H9 (cell line): ENCODE data around the gene CPNE2. TPM values are rescaled to one million over a fixed set of nuclear protein-coding genes. Genes with fewer than 3 reads are reported as not detected.

Source experiments
- DNase-seq: peaks from one replicate; pipeline ENCODE4 v3.0.0-alpha.2; 2017
- H2AFZ ChIP-seq: one replicate; pipeline ENCODE4 v1.6.1; 2013; ENCODE audit warnings: mild to moderate bottlenecking, low read length, control low read depth, moderate library complexity
- H2AK5ac ChIP-seq: 2 replicates; pipeline ENCODE4 v1.6.1; 2013; ENCODE audit warnings: low read length, control low read depth, mixed read lengths; ENCODE audit not compliant: insufficient read length
- H2BK120ac ChIP-seq: one replicate; pipeline ENCODE4 v1.6.1; 2013; ENCODE audit warnings: low read depth, mild to moderate bottlenecking, low read length, control low read depth, inconsistent platforms; ENCODE audit not compliant: poor library complexity, severe bottlenecking
- H2BK12ac ChIP-seq: 2 replicates; pipeline ENCODE4 v1.6.1; 2013; ENCODE audit warnings: low read length, control low read depth, mixed read lengths, low read depth; ENCODE audit not compliant: insufficient read length
- H2BK15ac ChIP-seq: 2 replicates; pipeline ENCODE4 v1.6.1; 2013; ENCODE audit warnings: low read depth, low read length, control low read depth
- H2BK20ac ChIP-seq: one replicate; pipeline ENCODE4 v1.6.1; 2013; ENCODE audit warnings: low read depth, mild to moderate bottlenecking, low read length, control low read depth, inconsistent platforms; ENCODE audit not compliant: poor library complexity, severe bottlenecking
- H2BK5ac ChIP-seq: 2 replicates; pipeline ENCODE4 v1.6.1; 2013; ENCODE audit warnings: low read length, control low read depth, mixed read lengths; ENCODE audit not compliant: insufficient read length
- H3K14ac ChIP-seq: 2 replicates; pipeline ENCODE4 v1.6.1; 2013; ENCODE audit warnings: low read length, control low read depth; ENCODE audit not compliant: insufficient read depth
- H3K18ac ChIP-seq: 2 replicates; pipeline ENCODE4 v1.6.1; 2013; ENCODE audit warnings: low read depth, mild to moderate bottlenecking, mixed read lengths, low read length, control low read depth; ENCODE audit not compliant: insufficient read length
- H3K23ac ChIP-seq: 2 replicates; pipeline ENCODE4 v1.6.1; 2013; ENCODE audit warnings: low read length, control low read depth, mixed read lengths, low read depth; ENCODE audit not compliant: insufficient read length
- H3K23me2 ChIP-seq: 2 replicates; pipeline ENCODE4 v1.6.1; 2013; ENCODE audit warnings: low read depth, mild to moderate bottlenecking, mixed read lengths, low read length, control low read depth; ENCODE audit not compliant: insufficient read length, poor library complexity, severe bottlenecking
- H3K27ac ChIP-seq: 2 replicates; pipeline ENCODE4 v1.5.1; 2013; ENCODE audit warnings: low read length, control low read depth, mixed read lengths, low read depth; ENCODE audit not compliant: insufficient read length
- H3K27me3 ChIP-seq: 2 replicates; pipeline ENCODE4 v1.6.1; 2013; ENCODE audit warnings: low read length, control low read depth, inconsistent platforms; ENCODE audit not compliant: insufficient read depth
- H3K4ac ChIP-seq: 2 replicates; pipeline ENCODE4 v1.6.1; 2013; ENCODE audit warnings: low read depth, mild to moderate bottlenecking, control low read depth, inconsistent platforms, low read length, moderate library complexity
- H3K4me1 ChIP-seq: 2 replicates; pipeline ENCODE4 v1.6.1; 2013; ENCODE audit warnings: low read length, control low read depth, inconsistent platforms; ENCODE audit not compliant: insufficient read depth
- H3K4me2 ChIP-seq: 2 replicates; pipeline ENCODE4 v1.6.1; 2013; ENCODE audit warnings: low read length, control low read depth, mixed read lengths; ENCODE audit not compliant: insufficient read length, insufficient read depth
- H3K56ac ChIP-seq: 2 replicates; pipeline ENCODE4 v1.6.1; 2013; ENCODE audit warnings: low read depth, mild to moderate bottlenecking, mixed read lengths, low read length, control low read depth; ENCODE audit not compliant: insufficient read length
- H3K79me1 ChIP-seq: 2 replicates; pipeline ENCODE4 v1.6.1; 2013; ENCODE audit warnings: low read depth, mild to moderate bottlenecking, moderate library complexity, low read length, control low read depth, inconsistent platforms; ENCODE audit not compliant: insufficient read depth, poor library complexity, severe bottlenecking
- H3K79me2 ChIP-seq: 2 replicates; pipeline ENCODE4 v1.6.1; 2013; ENCODE audit warnings: low read length, control low read depth, inconsistent platforms; ENCODE audit not compliant: insufficient read depth
- H3K9ac ChIP-seq: 2 replicates; pipeline ENCODE4 v1.6.1; 2013; ENCODE audit warnings: low read length, control low read depth, mixed read lengths; ENCODE audit not compliant: insufficient read length; ENCODE audit errors: extremely low read depth
- H3K9me3 ChIP-seq: one replicate; pipeline ENCODE4 v1.6.1; 2013; ENCODE audit warnings: low read depth, low read length, inconsistent platforms; ENCODE audit not compliant: control insufficient read depth
- H3T11ph ChIP-seq: one replicate; pipeline ENCODE4 v1.6.1; 2013; ENCODE audit warnings: mild to moderate bottlenecking, low read length, control low read depth, inconsistent platforms
- H4K20me1 ChIP-seq: one replicate; pipeline ENCODE4 v1.6.1; 2013; ENCODE audit not compliant: control insufficient read depth, insufficient read length, insufficient read depth
- H4K5ac ChIP-seq: 2 replicates; pipeline ENCODE4 v1.6.1; 2013; ENCODE audit warnings: low read depth, mild to moderate bottlenecking, mixed read lengths, low read length, control low read depth; ENCODE audit not compliant: insufficient read length
- H4K8ac ChIP-seq: replicated peaks from 2 replicates; pipeline ENCODE4 v1.6.1; 2013; ENCODE audit warnings: low read length, control low read depth, mixed read lengths, low read depth; ENCODE audit not compliant: insufficient read length
- H4K91ac ChIP-seq: 2 replicates; pipeline ENCODE4 v1.6.1; 2013; ENCODE audit warnings: low read depth, mild to moderate bottlenecking, moderate library complexity, mixed read lengths, low read length, control low read depth; ENCODE audit not compliant: insufficient read length
- H3K27ac Mint-ChIP-seq, 3 experiments: 2 replicates in 2 of 3; 3 replicates in 1 of 3; pipeline ENCODE4 v1.8.0; 2020 to 2021; ENCODE audit warnings: mixed read lengths in 3 of 3, mild to moderate bottlenecking in 1 of 3, moderate library complexity in 1 of 3
- H3K27me3 Mint-ChIP-seq: 2 replicates; pipeline ENCODE4 v1.8.0; 2021; ENCODE audit warnings: low read depth, mild to moderate bottlenecking, moderate library complexity, mixed read lengths
- H3K36me3 Mint-ChIP-seq, 3 experiments: 2 replicates in 2 of 3; 3 replicates in 1 of 3; pipeline ENCODE4 v1.8.0; 2020 to 2021; ENCODE audit warnings: low read depth in 3 of 3, mixed read lengths in 3 of 3; ENCODE audit not compliant: insufficient read depth in 1 of 3
- H3K4me1 Mint-ChIP-seq, 2 experiments: 2 replicates each; pipeline ENCODE4 v1.8.0; 2020; ENCODE audit warnings: mixed read lengths in 2 of 2
- H3K4me3 Mint-ChIP-seq, 2 experiments: 2 replicates in 1 of 2; 3 replicates in 1 of 2; pipeline ENCODE4 v1.8.0; 2020 to 2021; ENCODE audit warnings: mild to moderate bottlenecking in 2 of 2, mixed read lengths in 2 of 2, moderate library complexity in 1 of 2
- H3K9me3 Mint-ChIP-seq, 2 experiments: 2 replicates in 1 of 2; 3 replicates in 1 of 2; pipeline ENCODE4 v1.8.0; 2020; ENCODE audit warnings: mild to moderate bottlenecking in 2 of 2, mixed read lengths in 2 of 2, moderate library complexity in 1 of 2
- WGBS: extraction: QIAGEN DNeasy Blood & Tissue Kit; methylation state at CpG from one replicate; pipeline ENCODE4 v1.1.7; 2013; ENCODE audit warnings: missing lambda C conversion rate, low lambda C conversion rate, mixed read lengths; ENCODE audit not compliant: insufficient read length; ENCODE audit errors: extremely low coverage; 5-methylcytosine and 5-hydroxymethylcytosine counted together
- total RNA-seq: library from RNA; stranded (reverse); gene quantifications from 2 replicates; pipeline ENCODE4 v1.2.1, GENCODE V29; 2021
- TF ChIP-seq, protein P1 (sequence below): fragments of 200-600 bp; sonication (generic); conservative IDR thresholded peaks from 3 replicates; pipeline ENCODE4 v1.8.0; 2021; ENCODE audit warnings: antibody characterized with exemption, mild to moderate bottlenecking

Gene CPNE2
- total RNA-seq, 1 experiment from 2014 or later = 8.0 TPM

DNA sequence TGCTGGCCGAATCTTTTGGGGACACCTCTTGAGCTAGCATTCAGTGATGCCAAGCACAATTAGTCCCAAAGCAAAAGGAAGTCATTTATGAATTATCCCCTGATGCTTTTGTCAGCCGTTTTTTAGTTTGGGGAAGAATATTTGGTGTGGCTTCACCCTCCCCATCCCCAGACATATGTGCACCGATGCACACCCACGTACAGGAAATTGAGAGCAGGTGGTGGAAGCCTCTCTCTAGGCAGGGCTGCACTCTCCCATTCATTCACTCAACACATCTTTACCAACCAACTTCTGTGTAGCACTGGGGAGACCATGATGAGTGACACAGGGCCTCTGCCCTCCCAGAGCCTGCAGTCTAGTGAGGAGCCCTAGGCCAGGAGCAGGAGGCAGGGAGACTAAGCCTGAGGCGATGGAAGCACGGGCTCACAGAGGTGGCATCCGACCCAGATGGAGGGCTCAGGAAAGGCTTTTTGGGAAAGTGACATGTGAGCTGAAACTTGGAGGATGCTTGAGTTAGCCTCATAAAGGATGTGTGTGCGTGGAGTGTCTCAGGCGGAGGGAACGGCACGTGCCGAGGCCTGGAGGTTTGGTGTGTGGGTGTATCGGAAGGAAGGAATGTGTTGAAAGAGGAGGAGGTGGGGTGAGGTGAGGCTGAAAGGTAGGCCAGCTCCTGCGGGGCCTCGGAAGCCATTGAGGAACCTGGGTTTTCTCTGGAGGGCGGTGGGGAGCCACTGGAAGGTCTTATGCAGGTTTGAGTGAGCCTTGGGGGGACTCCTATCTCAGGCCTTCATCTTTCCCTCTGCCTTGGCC is 49.6 kb downstream of the CPNE2 start:
- no peak overlapping the region for H3K56ac ChIP-seq
- no peak overlapping the region for H3K27ac ChIP-seq
- no peaks in the 10 kb centered on the region for H4K20me1 ChIP-seq
- H3K4me2 ChIP-seq = no peak overlapping the region
- no peaks in the 10 kb centered on the region for H3K79me1 ChIP-seq
- no peak overlapping the region for H2BK5ac ChIP-seq
- peaks cover 2% of the 10 kb centered on the region; the same call in 1 of the 2 replicates for H3K4me1 ChIP-seq
- H3K14ac ChIP-seq = no peak overlapping the region
- no peak overlapping the region for H2AK5ac ChIP-seq
- no peak overlapping the region for H2BK20ac ChIP-seq
- no peak overlapping the region for H3T11ph ChIP-seq
- no peak overlapping the region for H3K9ac ChIP-seq
- H3K23me2 ChIP-seq = no peaks in the 10 kb centered on the region
- H3K4ac ChIP-seq = no peak overlapping the region
- WGBS = no CpG with 5 or more reads among the region's 16 CpGs
- H3K18ac ChIP-seq = no peak overlapping the region
- no peak overlapping the region for H4K91ac ChIP-seq
- H2BK15ac ChIP-seq = no peak overlapping the region
- no peaks in the 10 kb centered on the region; a peak in 1 of 7 replicates for H3K36me3 Mint-ChIP-seq
- H3K27me3 ChIP-seq = no peaks in the 10 kb centered on the region
- no peak overlapping the region for H2AFZ ChIP-seq
- H3K23ac ChIP-seq = no peak overlapping the region
- H4K8ac ChIP-seq = no peak overlapping the region
- H3K9me3 ChIP-seq = no peaks in the 10 kb centered on the region
- H3K4me3 Mint-ChIP-seq = no peak overlapping the region; a peak in 1 of 5 replicates
- H3K9me3 Mint-ChIP-seq = no peaks in the 10 kb centered on the region
- H2BK12ac ChIP-seq = no peak overlapping the region
- H2BK120ac ChIP-seq = no peak overlapping the region
- no peak for DNase-seq
- H4K5ac ChIP-seq = no peak overlapping the region
- no peaks in the 10 kb centered on the region for H3K79me2 ChIP-seq
- no peaks in the 10 kb centered on the region; the same call in none of the 2 replicates for H3K27me3 Mint-ChIP-seq
- H3K4me1 Mint-ChIP-seq = peaks cover 19 to 25% of the 10 kb centered on the region in 2 experiments
- H3K27ac Mint-ChIP-seq = peak overlapping the region in 2 of 3 experiments; percentile 29 to 63; a peak in 2 of 7 replicates
- TF ChIP-seq, protein P1, sequence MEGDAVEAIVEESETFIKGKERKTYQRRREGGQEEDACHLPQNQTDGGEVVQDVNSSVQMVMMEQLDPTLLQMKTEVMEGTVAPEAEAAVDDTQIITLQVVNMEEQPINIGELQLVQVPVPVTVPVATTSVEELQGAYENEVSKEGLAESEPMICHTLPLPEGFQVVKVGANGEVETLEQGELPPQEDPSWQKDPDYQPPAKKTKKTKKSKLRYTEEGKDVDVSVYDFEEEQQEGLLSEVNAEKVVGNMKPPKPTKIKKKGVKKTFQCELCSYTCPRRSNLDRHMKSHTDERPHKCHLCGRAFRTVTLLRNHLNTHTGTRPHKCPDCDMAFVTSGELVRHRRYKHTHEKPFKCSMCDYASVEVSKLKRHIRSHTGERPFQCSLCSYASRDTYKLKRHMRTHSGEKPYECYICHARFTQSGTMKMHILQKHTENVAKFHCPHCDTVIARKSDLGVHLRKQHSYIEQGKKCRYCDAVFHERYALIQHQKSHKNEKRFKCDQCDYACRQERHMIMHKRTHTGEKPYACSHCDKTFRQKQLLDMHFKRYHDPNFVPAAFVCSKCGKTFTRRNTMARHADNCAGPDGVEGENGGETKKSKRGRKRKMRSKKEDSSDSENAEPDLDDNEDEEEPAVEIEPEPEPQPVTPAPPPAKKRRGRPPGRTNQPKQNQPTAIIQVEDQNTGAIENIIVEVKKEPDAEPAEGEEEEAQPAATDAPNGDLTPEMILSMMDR = no peak
